ENCODE results near the gene KLK4.
"Not testable (repeated sequence)": the region's sequence is repeated elsewhere in the genome, so short reads cannot be mapped to it uniquely, and the experiment has no call there.

KLK4 gene

GRCh38 chr19:50912727-50913716, 1.8 kb upstream of the KLK4 start:
- FAIRE-seq: no peak

- no peak for FAIRE-seq
These were observed 956 bp upstream of the KLK4 start for GRCh38 chr19:50912102-50912599.

GRCh38 chr19:50910722-50911121, 473 bp downstream of the KLK4 start:
- no peak for FAIRE-seq

GRCh38 chr19:50909240-50910070, 1.7 kb downstream of the KLK4 start:
- no peak for FAIRE-seq

GRCh38 chr19:50908336-50908735, 2.9 kb downstream of the KLK4 start:
- no peak for FAIRE-seq

GRCh38 chr19:50906217-50906616, 5.0 kb downstream of the KLK4 start:
- FAIRE-seq: no peak

- no peak for FAIRE-seq
These were observed 8.6 kb downstream of the KLK4 start for GRCh38 chr19:50902640-50903039.

GRCh38 chr19:50899569-50899968, 11.6 kb downstream of the KLK4 start:
- no peak for FAIRE-seq

- no peak for FAIRE-seq
These were observed 13.2 kb downstream of the KLK4 start for GRCh38 chr19:50898018-50898417.

GRCh38 chr19:50897612-50898011, 13.6 kb downstream of the KLK4 start:
- no peak for FAIRE-seq

GRCh38 chr19:50897191-50897607, 14.0 kb downstream of the KLK4 start:
- no peak for FAIRE-seq

- no peak for FAIRE-seq
These were observed 14.5 kb downstream of the KLK4 start for GRCh38 chr19:50896591-50897190.

- not testable (repeated sequence) for FAIRE-seq
These were observed 15.1 kb downstream of the KLK4 start for GRCh38 chr19:50896089-50896590.

- FAIRE-seq: no peak
These were observed 16.5 kb downstream of the KLK4 start for GRCh38 chr19:50894478-50895356.

GRCh38 chr19:50893047-50893736, 18.0 kb downstream of the KLK4 start:
- FAIRE-seq: no peak

GRCh38 chr19:50891253-50891625, 20.0 kb downstream of the KLK4 start:
- FAIRE-seq: no peak

- FAIRE-seq: no peak
These were observed 20.6 kb downstream of the KLK4 start for GRCh38 chr19:50890422-50891252.

- no peak for FAIRE-seq
These were observed 21.6 kb downstream of the KLK4 start for GRCh38 chr19:50889638-50890037.

- FAIRE-seq: no peak
These were observed 29.0 kb downstream of the KLK4 start for GRCh38 chr19:50882188-50882587.

- no peak for FAIRE-seq
These were observed 31.0 kb downstream of the KLK4 start for GRCh38 chr19:50880241-50880640.

All from TTC549 (cell line).